Stimulated activated CD4-positive, alpha-beta T cell treated with anti-CD3 and anti-CD28 coated beads, TNF-alpha, amount 100 ng/mL, for 48 hours (primary cell): ENCODE results near the gene PYGM.

Experiments used
- DNase-seq, 3 donors: peaks; one replicate each; pipeline ENCODE4 v3.0.0-alpha.2; 2020; ENCODE audit warnings: low read depth in 3 of 3

The PYGM gene

GRCh38 chr11:64759722-64760719 lies at the start of gene PYGM:
Gene PYGM (minus strand): TSS chr11:64759974. CDS start chr11:64759898, 76 bp downstream.
- no peak for DNase-seq

GRCh38 chr11:64805481-64805880 lies 45.7 kb upstream of the PYGM start:
- DNase-seq = no peak

- no peak for DNase-seq
Observed at GRCh38 chr11:64804346-64805210, 44.8 kb upstream of the PYGM start.

- DNase-seq = no peak
Observed at GRCh38 chr11:64803846-64804345, 44.1 kb upstream of the PYGM start.

GRCh38 chr11:64803158-64803845 lies 43.5 kb upstream of the PYGM start, which contains the start of gene MAP4K2:
Gene MAP4K2 (minus strand): TSS chr11:64803214. CDS start chr11:64803149, 65 bp downstream.
- peak; percentile 63 to 86 (median 69) for DNase-seq

GRCh38 chr11:64802370-64803157 lies 42.8 kb upstream of the PYGM start:
- peak in 2 of 3 donors; percentile 5 to 29 for DNase-seq

- DNase-seq = no peak
Observed at GRCh38 chr11:64801561-64802369, 42.0 kb upstream of the PYGM start.

- no peak for DNase-seq
Observed at GRCh38 chr11:64801158-64801464, 41.3 kb upstream of the PYGM start.

GRCh38 chr11:64800303-64801157 lies 40.8 kb upstream of the PYGM start:
- no peak for DNase-seq

GRCh38 chr11:64799623-64800302 lies 40.0 kb upstream of the PYGM start:
- no peak for DNase-seq

- no peak for DNase-seq
Observed at GRCh38 chr11:64799256-64799622, 39.5 kb upstream of the PYGM start.

GRCh38 chr11:64796757-64797541 lies 37.2 kb upstream of the PYGM start:
- DNase-seq = no peak

- DNase-seq = no peak
Observed at GRCh38 chr11:64796047-64796756, 36.4 kb upstream of the PYGM start.

- DNase-seq = no peak
Observed at GRCh38 chr11:64794526-64794925, 34.8 kb upstream of the PYGM start.

GRCh38 chr11:64793271-64794160 lies 33.7 kb upstream of the PYGM start:
- DNase-seq = no peak

- no peak for DNase-seq
Observed at GRCh38 chr11:64792482-64792881, 32.7 kb upstream of the PYGM start.
